IMR-90 (cell line): ENCODE measurements around the gene ACO1. TPM values are rescaled to one million over a fixed set of nuclear protein-coding genes. Genes with fewer than 3 reads are reported as not detected.

ENCODE experiments used
- ATAC-seq: fragments of 200-7000 bp; cut with Tn5 transposase; 2 replicates; pipeline ENCODE4 v1.9.1; 2020; ENCODE audit warnings: low read depth, mild to moderate bottlenecking, moderate library complexity
- BruUV-seq: library from RNA; stranded (reverse); fragments of 400-500 nt; replicated peaks from 2 replicates; lab custom pipeline; 2021; lab: Mats Ljungman, UMichigan
- CTCF ChIA-PET: fragments of 300-600 bp; formaldehyde crosslinking; extraction: SDS; loops from one replicate; lab custom pipeline; 2021; ENCODE audit warnings: antibody characterized with exemption; lab: Yijun Ruan, JAX
- POLR2A ChIA-PET: fragments of 300-600 bp; sonication (Branson Sonifier 250); formaldehyde crosslinking; loops from one replicate; lab custom pipeline; 2022; ENCODE audit warnings: antibody characterized with exemption; ENCODE audit not compliant: unreplicated experiment; lab: Charles Lee
- DNase-seq: peaks from one replicate; pipeline ENCODE4 v3.0.0; 2013
- H2AFZ ChIP-seq: replicated peaks from 2 replicates; pipeline ENCODE3; 2013; ENCODE audit warnings: low read length, mild to moderate bottlenecking; ENCODE audit not compliant: poor library complexity
- H2AK5ac ChIP-seq: 2 replicates; pipeline ENCODE4 v1.6.1; 2013; ENCODE audit warnings: low read depth, low read length, inconsistent platforms
- H2AK9ac ChIP-seq: replicated peaks from 2 replicates; pipeline ENCODE3; 2013; ENCODE audit warnings: mild to moderate bottlenecking, low read depth, low read length, moderate library complexity; ENCODE audit not compliant: poor library complexity
- H2BK120ac ChIP-seq: 2 replicates; pipeline ENCODE4 v1.6.1; 2013; ENCODE audit warnings: low read depth, low read length, inconsistent platforms
- H2BK15ac ChIP-seq: 3 replicates; pipeline ENCODE4 v1.6.1; 2013; ENCODE audit warnings: low read depth, low read length, inconsistent platforms
- H2BK20ac ChIP-seq: 2 replicates; pipeline ENCODE4 v1.6.1; 2013; ENCODE audit warnings: low read depth, mild to moderate bottlenecking, inconsistent platforms, low read length, moderate library complexity
- H2BK5ac ChIP-seq: 2 replicates; pipeline ENCODE4 v1.6.1; 2013; ENCODE audit warnings: mild to moderate bottlenecking, low read depth, low read length, inconsistent platforms; ENCODE audit not compliant: poor library complexity, severe bottlenecking
- H3K14ac ChIP-seq: replicated peaks from 2 replicates; pipeline ENCODE4 v1.6.1; 2013; ENCODE audit warnings: low read depth, low read length, inconsistent platforms
- H3K18ac ChIP-seq: 2 replicates; pipeline ENCODE4 v1.6.1; 2013; ENCODE audit warnings: low read depth, low read length, control low read depth
- H3K23ac ChIP-seq: 2 replicates; pipeline ENCODE4 v1.6.1; 2013; ENCODE audit warnings: low read depth, low read length, inconsistent platforms
- H3K27ac ChIP-seq: 2 replicates; pipeline ENCODE4 v1.5.1; 2013; ENCODE audit warnings: mild to moderate bottlenecking, control low read depth, low read length; ENCODE audit not compliant: insufficient read depth
- H3K27me3 ChIP-seq: 2 replicates; pipeline ENCODE4 v1.6.1; 2013; ENCODE audit warnings: low read length; ENCODE audit not compliant: control insufficient read depth, insufficient read depth
- H3K36me3 ChIP-seq: 2 replicates; pipeline ENCODE4 v1.6.1; 2013; ENCODE audit warnings: low read length, mixed read lengths; ENCODE audit not compliant: control insufficient read depth, insufficient read depth
- H3K4ac ChIP-seq: 2 replicates; pipeline ENCODE4 v1.6.1; 2013; ENCODE audit warnings: low read depth, low read length, inconsistent platforms
- H3K4me1 ChIP-seq: 2 replicates; pipeline ENCODE4 v1.6.1; 2013; ENCODE audit warnings: low read length, mixed read lengths; ENCODE audit not compliant: control insufficient read depth, insufficient read depth
- H3K4me2 ChIP-seq: 2 replicates; pipeline ENCODE4 v1.6.1; 2013; ENCODE audit warnings: low read depth, mild to moderate bottlenecking, control low read depth, low read length, moderate library complexity
- H3K4me3 ChIP-seq: 2 replicates; pipeline ENCODE4 v1.5.1; 2013; ENCODE audit warnings: low read depth, mild to moderate bottlenecking, control low read depth, low read length, moderate library complexity; ENCODE audit not compliant: insufficient read depth
- H3K56ac ChIP-seq: 2 replicates; pipeline ENCODE4 v1.6.1; 2013; ENCODE audit warnings: low read length, inconsistent platforms; ENCODE audit not compliant: insufficient read depth; ENCODE audit errors: extremely low read depth
- H3K79me1 ChIP-seq, 2 experiments: 2 replicates each; pipeline ENCODE4 v1.6.1; 2013; ENCODE audit warnings: low read length in 2 of 2, inconsistent platforms in 1 of 2, low read depth in 1 of 2
- H3K9ac ChIP-seq: 2 replicates; pipeline ENCODE4 v1.6.1; 2013; ENCODE audit warnings: low read depth, low read length, control low read depth
- H3K9me1 ChIP-seq: 2 replicates; pipeline ENCODE4 v1.6.1; 2013; ENCODE audit warnings: low read length, inconsistent platforms; ENCODE audit not compliant: insufficient read depth
- H3K9me3 ChIP-seq: 2 replicates; pipeline ENCODE4 v1.6.1; 2013; ENCODE audit warnings: low read length; ENCODE audit not compliant: control insufficient read depth, insufficient read depth
- H4K20me1 ChIP-seq: 2 replicates; pipeline ENCODE4 v1.6.1; 2013; ENCODE audit warnings: low read length, inconsistent platforms; ENCODE audit not compliant: insufficient read depth
- H4K5ac ChIP-seq: 2 replicates; pipeline ENCODE4 v1.6.1; 2013; ENCODE audit warnings: mild to moderate bottlenecking, low read depth, low read length, control low read depth
- H4K8ac ChIP-seq, 2 experiments: 2 replicates each; pipeline ENCODE4 v1.6.1; 2013; ENCODE audit warnings: low read depth in 2 of 2, low read length in 2 of 2, control low read depth in 1 of 2, inconsistent platforms in 1 of 2
- H4K91ac ChIP-seq: 2 replicates; pipeline ENCODE4 v1.6.1; 2013; ENCODE audit warnings: low read depth, low read length, inconsistent platforms; ENCODE audit not compliant: insufficient read depth
- ELK1 ChIP-seq: fragments of 150-350 bp; IDR thresholded peaks from 2 replicates; pipeline ENCODE4 v1.6.1; 2016; ENCODE audit warnings: low read depth, mild to moderate bottlenecking, low read length, moderate library complexity, borderline replicate concordance
- RAD21 ChIP-seq: IDR thresholded peaks from 2 replicates; pipeline ENCODE4 v1.6.1; 2012; ENCODE audit warnings: low read length, improper control_type of control experiment
- WGBS, 2 experiments: methylation state at CpG; one replicate each; pipeline versions ENCODE4 v1.1.5 to v1.1.7; 2013; ENCODE audit warnings: missing lambda C conversion rate in 2 of 2; ENCODE audit not compliant: insufficient read length in 1 of 2; ENCODE audit errors: extremely low coverage in 2 of 2; 5-methylcytosine and 5-hydroxymethylcytosine counted together
- dilution Hi-C: fragments of 300-500 bp; cut with HindIII; formaldehyde crosslinking; loops from one replicate; pipeline ENCODE4 v1.14.3; 2018; ENCODE audit warnings: low sequenced_read_pairs; ENCODE audit not compliant: unreplicated experiment
- in situ Hi-C: fragments of 300-500 bp; cut with MboI; formaldehyde crosslinking; loops from 3 replicates; pipeline ENCODE4 v1.14.3; 2019; ENCODE audit warnings: low sequenced_read_pairs, inconsistent platforms, mixed read lengths
- intact Hi-C: fragments of 100-400 bp; cut with micrococcal nuclease; formaldehyde crosslinking; loops from 2 replicates; pipeline ENCODE4 v1.10.0; 2022
- polyA plus RNA-seq, 3 experiments: library from polyadenylated mRNA; depleted of rRNA; stranded (reverse); fragments of >200 nt; gene quantifications; 2 replicates each; pipeline ENCODE4 v1.2.3, GENCODE V29; 2012; ENCODE audit warnings: low replicate concordance in 1 of 3
- total RNA-seq: library from RNA; depleted of rRNA; stranded (reverse); fragments of >200 nt; gene quantifications from 2 replicates; pipeline ENCODE4 v1.2.3, GENCODE V29; 2012

Gene ACO1
- total and polyA plus RNA-seq, 2 of the 4 experiments (the other 2 are of a cell fraction): 85.9 to 158 TPM

- Histone ChIP-seq H2BK5ac (no peak overlapping the region), H2AK5ac (no peak overlapping the region), H3K36me3 (no peaks in the 10 kb centered on the region), H2BK120ac (no peak overlapping the region), H3K56ac (no peak overlapping the region; the same call in 1 of the 2 replicates), H3K9me3 (no peaks in the 10 kb centered on the region), H3K4me2 (no peak overlapping the region), H3K14ac (no peak overlapping the region), H3K18ac (no peak overlapping the region), H4K91ac (no peak overlapping the region), H3K27ac (no peak overlapping the region), H3K9ac (no peak overlapping the region), H3K4me1 (no peaks in the 10 kb centered on the region), H2AK9ac (no peak overlapping the region), H4K5ac (no peak overlapping the region), H3K27me3 (no peaks in the 10 kb centered on the region), H2BK20ac (no peak overlapping the region), H2AFZ (no peak overlapping the region), H3K9me1 (no peaks in the 10 kb centered on the region), H2BK15ac (no peak overlapping the region), H3K79me1 (no peaks in the 10 kb centered on the region), H4K20me1 (no peaks in the 10 kb centered on the region), H3K4ac (no peak overlapping the region), H3K4me3 (no peak overlapping the region), H4K8ac (no peak overlapping the region), H3K23ac (no peak overlapping the region)
- TF ChIP-seq ELK1: no peak
- TF ChIP-seq RAD21: no peak
- ChIA-PET CTCF (no interaction called here), POLR2A (no interaction called here)
- in situ Hi-C loops (no loop called here), dilution Hi-C loops (no loop called here), intact Hi-C loops (no loop called here)
- no CpG with 5 or more reads among the region's 6 CpGs for WGBS, 2 experiments
- ATAC-seq (no peak), DNase-seq (no peak)
- BruUV-seq: no TSS peak
Observed at GRCh38 chr9:32334916-32335895, 49.2 kb upstream of the ACO1 start.
